Glomerular endothelial cell (primary cell): ENCODE measurements around the gene DHRS7. TPM values are rescaled to one million over a fixed set of nuclear protein-coding genes. Genes with fewer than 3 reads are reported as not detected.

ENCODE experiments used
- DNase-seq: peaks from one replicate; pipeline ENCODE4 v3.0.0-alpha.2; 2011; ENCODE audit warnings: low read depth, low spot score; ENCODE audit errors: extremely low read depth
- total RNA-seq: library from RNA; depleted of rRNA; stranded (reverse); fragments of >200 nt; gene quantifications from 2 replicates; pipeline ENCODE4 v1.2.3, GENCODE V29; 2015

The DHRS7 gene
- 68.3 and 71.5 TPM in 2 replicates for total RNA-seq

GRCh38 chr14:60164712-60165546 is at the start of gene DHRS7:
DHRS7 (minus strand) TSS chr14:60165398; CDS start chr14:60165309, 89 bp downstream.
- no peak for DNase-seq

- DNase-seq, result no peak
Measured at GRCh38 chr14:60214415-60215126, 49.4 kb upstream of the DHRS7 start.

GRCh38 chr14:60214003-60214402 is 48.8 kb upstream of the DHRS7 start:
- DNase-seq, result no peak

GRCh38 chr14:60212503-60213371 is 47.5 kb upstream of the DHRS7 start:
- no peak for DNase-seq

- no peak for DNase-seq
Measured at GRCh38 chr14:60211153-60211552, 46.0 kb upstream of the DHRS7 start.

GRCh38 chr14:60210703-60211102 is 45.5 kb upstream of the DHRS7 start:
- DNase-seq, result no peak

- no peak for DNase-seq
Measured at GRCh38 chr14:60206837-60207533, 41.8 kb upstream of the DHRS7 start.

GRCh38 chr14:60206249-60206670 is 41.1 kb upstream of the DHRS7 start:
- no peak for DNase-seq

GRCh38 chr14:60204843-60205774 is 39.9 kb upstream of the DHRS7 start:
- DNase-seq, result no peak

GRCh38 chr14:60204104-60204842 is 39.1 kb upstream of the DHRS7 start:
- DNase-seq, result no peak

- DNase-seq, result no peak
Measured at GRCh38 chr14:60199321-60199720, 34.1 kb upstream of the DHRS7 start.

GRCh38 chr14:60197629-60198303 is 32.6 kb upstream of the DHRS7 start:
- DNase-seq, result no peak

GRCh38 chr14:60196291-60196690 is 31.1 kb upstream of the DHRS7 start:
- DNase-seq, result no peak

GRCh38 chr14:60195179-60195810 is 30.1 kb upstream of the DHRS7 start:
- DNase-seq, result no peak

- no peak for DNase-seq
Measured at GRCh38 chr14:60189923-60190840, 25.0 kb upstream of the DHRS7 start.

- DNase-seq, result no peak
Measured at GRCh38 chr14:60188696-60189095, 23.5 kb upstream of the DHRS7 start.

- DNase-seq, result no peak
Measured at GRCh38 chr14:60188115-60188514, 22.9 kb upstream of the DHRS7 start.
